Measurements from ENCODE around the gene GAST. TPM values are rescaled to one million over a fixed set of nuclear protein-coding genes. Genes with fewer than 3 reads are reported as not detected.
"Not testable (repeated sequence)": the region's sequence is repeated elsewhere in the genome, so short reads cannot be mapped to it uniquely, and the experiment has no call there.

Gene GAST
- total and polyA plus RNA-seq, 2 of the 4 experiments (the other 2 are of a cell fraction) = not detected

GRCh38 chr17:41672153-41672552 lies 40.0 kb upstream of the GAST start:
- H3K56ac ChIP-seq (ENCODE audit: extremely low read depth, insufficient read depth, low read length) = no peak overlapping the region
- no peak overlapping the region for H4K5ac ChIP-seq (ENCODE audit: low read depth, low read length)
- in situ Hi-C loops (cut with MboI; ENCODE audit: low sequenced_read_pairs) (loop anchor here (25.0 kb wide), 1 partner anchor 1310 kb away; the partner anchor contains the start of gene GJD3), intact Hi-C loops (cut with micrococcal nuclease) (no loop called here), dilution Hi-C loops (cut with HindIII; ENCODE audit: low sequenced_read_pairs, unreplicated experiment) (no loop called here)
- H3K18ac ChIP-seq (ENCODE audit: low read depth, low read length) = no peak overlapping the region
- no peak overlapping the region for H3K4ac ChIP-seq (ENCODE audit: low read depth, low read length)
- H3K79me1 ChIP-seq (ENCODE audit: low read depth in 1 of 2, low read length in 2 of 2) = no peaks in the 10 kb centered on the region
- no peaks in the 10 kb centered on the region for H3K36me3 ChIP-seq (ENCODE audit: control insufficient read depth, insufficient read depth, low read length)
- no peak for TF ChIP-seq FOS (IDR thresholded peaks at IDR 0.05; ENCODE audit: low read depth, low read length)
- no peak for TF ChIP-seq RAD21 (IDR thresholded peaks at IDR 0.05; ENCODE audit: low read length)
- no peak for TF ChIP-seq NFE2L2 (IDR thresholded peaks at IDR 0.05; ENCODE audit: low read depth, low read length)
- no peak for TF ChIP-seq ELK1 (IDR thresholded peaks at IDR 0.05; ENCODE audit: borderline replicate concordance, low read depth, low read length)
- no peak for TF ChIP-seq USF2 (IDR thresholded peaks at IDR 0.05; ENCODE audit: low read depth, low read length)
- no peak overlapping the region for H2BK20ac ChIP-seq (ENCODE audit: low read depth, low read length)
- DNase-seq = no peak
- no peaks in the 10 kb centered on the region for H3K4me1 ChIP-seq (ENCODE audit: control insufficient read depth, insufficient read depth, low read length)
- no peak overlapping the region for H3K9ac ChIP-seq (ENCODE audit: low read depth, low read length)
- H3K27ac ChIP-seq (ENCODE audit: insufficient read depth, low read length) = no peak overlapping the region
- no peak overlapping the region for H3K4me2 ChIP-seq (ENCODE audit: low read depth, low read length)
- no peaks in the 10 kb centered on the region for H4K20me1 ChIP-seq (ENCODE audit: insufficient read depth, low read length)
- H2AK9ac ChIP-seq (replicated peaks; ENCODE audit: low read depth, low read length, poor library complexity) = no peak overlapping the region
- H3K9me1 ChIP-seq (ENCODE audit: insufficient read depth, low read length) = no peaks in the 10 kb centered on the region
- CTCF ChIA-PET = no interaction called here
- 100% methylated on average over 1 of the region's 7 CpGs; no CpG with 5 or more reads in 1 of the 2 experiments for WGBS, 2 experiments (ENCODE audit: extremely low coverage in 2 of 2, insufficient read length in 1 of 2)
- POLR2A ChIA-PET (ENCODE audit: unreplicated experiment) = no interaction called here
- no peak overlapping the region for H3K14ac ChIP-seq (replicated peaks; ENCODE audit: low read depth, low read length)
- no peak overlapping the region for H2BK5ac ChIP-seq (ENCODE audit: low read depth, low read length, poor library complexity, severe bottlenecking)
- no TSS peak for BruUV-seq (replicated peaks)
- no peaks in the 10 kb centered on the region for H3K9me3 ChIP-seq (ENCODE audit: control insufficient read depth, insufficient read depth, low read length)
- no peak overlapping the region for H3K4me3 ChIP-seq (ENCODE audit: insufficient read depth, low read depth, low read length)
- ATAC-seq (ENCODE audit: low read depth) = no peak
- H2AFZ ChIP-seq (replicated peaks; ENCODE audit: low read length, poor library complexity) = no peak overlapping the region
- no peak overlapping the region for H2AK5ac ChIP-seq (ENCODE audit: low read depth, low read length)
- H4K8ac ChIP-seq (ENCODE audit: low read depth in 2 of 2, low read length in 2 of 2) = no peak overlapping the region
- H2BK15ac ChIP-seq (ENCODE audit: low read depth, low read length) = no peak overlapping the region
- H3K23ac ChIP-seq (ENCODE audit: low read depth, low read length) = no peak overlapping the region
- no peak overlapping the region for H4K91ac ChIP-seq (ENCODE audit: insufficient read depth, low read depth, low read length)
- no peak overlapping the region for H2BK120ac ChIP-seq (ENCODE audit: low read depth, low read length)
- peaks cover 5% of the 10 kb centered on the region for H3K27me3 ChIP-seq (ENCODE audit: control insufficient read depth, insufficient read depth, low read length)

- H2BK5ac ChIP-seq (ENCODE audit: low read depth, low read length, poor library complexity, severe bottlenecking); in situ Hi-C loops (cut with MboI; ENCODE audit: low sequenced_read_pairs); H3K23ac ChIP-seq (ENCODE audit: low read depth, low read length); H3K9me1 ChIP-seq (ENCODE audit: insufficient read depth, low read length); H3K9me3 ChIP-seq (ENCODE audit: control insufficient read depth, insufficient read depth, low read length); H3K18ac ChIP-seq (ENCODE audit: low read depth, low read length); POLR2A ChIA-PET (ENCODE audit: unreplicated experiment); H3K14ac ChIP-seq (replicated peaks; ENCODE audit: low read depth, low read length); H4K20me1 ChIP-seq (ENCODE audit: insufficient read depth, low read length); H2AFZ ChIP-seq (replicated peaks; ENCODE audit: low read length, poor library complexity); H2AK9ac ChIP-seq (replicated peaks; ENCODE audit: low read depth, low read length, poor library complexity); H3K56ac ChIP-seq (ENCODE audit: extremely low read depth, insufficient read depth, low read length); H3K27me3 ChIP-seq (ENCODE audit: control insufficient read depth, insufficient read depth, low read length); H4K5ac ChIP-seq (ENCODE audit: low read depth, low read length); H2BK120ac ChIP-seq (ENCODE audit: low read depth, low read length); H2BK20ac ChIP-seq (ENCODE audit: low read depth, low read length); H3K4me2 ChIP-seq (ENCODE audit: low read depth, low read length); H3K36me3 ChIP-seq (ENCODE audit: control insufficient read depth, insufficient read depth, low read length); H2BK15ac ChIP-seq (ENCODE audit: low read depth, low read length); H2AK5ac ChIP-seq (ENCODE audit: low read depth, low read length); H3K9ac ChIP-seq (ENCODE audit: low read depth, low read length); BruUV-seq (replicated peaks); DNase-seq; H3K4ac ChIP-seq (ENCODE audit: low read depth, low read length); H3K27ac ChIP-seq (ENCODE audit: insufficient read depth, low read length); H3K4me3 ChIP-seq (ENCODE audit: insufficient read depth, low read depth, low read length); intact Hi-C loops (cut with micrococcal nuclease); dilution Hi-C loops (cut with HindIII; ENCODE audit: low sequenced_read_pairs, unreplicated experiment); H4K91ac ChIP-seq (ENCODE audit: insufficient read depth, low read depth, low read length); H3K4me1 ChIP-seq (ENCODE audit: control insufficient read depth, insufficient read depth, low read length); H4K8ac ChIP-seq (ENCODE audit: low read depth in 2 of 2, low read length in 2 of 2); ATAC-seq (ENCODE audit: low read depth); H3K79me1 ChIP-seq (ENCODE audit: low read depth in 1 of 2, low read length in 2 of 2): not testable (repeated sequence)
- CTCF ChIA-PET = interaction anchor here (1.4 kb wide), 1 partner anchor 9 kb away, joined by 3 read pairs; no protein-coding TSS in a partner anchor
- no CpG with 5 or more reads among the region's 7 CpGs for WGBS, 2 experiments (ENCODE audit: extremely low coverage in 2 of 2, insufficient read length in 1 of 2)
Measured at GRCh38 chr17:41675157-41676057, 36.7 kb upstream of the GAST start.
